HTERT RPE-1 (cell line): Measurements from ENCODE around the gene GRK2.

Experiments used
- in situ Hi-C: fragments of 300-500 bp; cut with MboI; formaldehyde crosslinking; loops from 4 replicates; pipeline ENCODE4 v1.14.3; 2020; ENCODE audit warnings: low sequenced_read_pairs

GRK2 gene

GRCh38 chr11:67280788-67281551 lies 14.7 kb downstream of the GRK2 start:
- in situ Hi-C loops: no loop called here

- in situ Hi-C loops: no loop called here
Measured at GRCh38 chr11:67281552-67282150, 15.4 kb downstream of the GRK2 start.

GRCh38 chr11:67282155-67282875 lies 16.0 kb downstream of the GRK2 start:
- in situ Hi-C loops: no loop called here

- in situ Hi-C loops: no loop called here
Measured at GRCh38 chr11:67282876-67283371, 16.7 kb downstream of the GRK2 start.

GRCh38 chr11:67283481-67283963 lies 17.2 kb downstream of the GRK2 start:
- in situ Hi-C loops: no loop called here

- in situ Hi-C loops: no loop called here
Measured at GRCh38 chr11:67284811-67285540, 18.7 kb downstream of the GRK2 start.

- in situ Hi-C loops: no loop called here
Measured at GRCh38 chr11:67285541-67286498, 19.5 kb downstream of the GRK2 start.

DNA sequence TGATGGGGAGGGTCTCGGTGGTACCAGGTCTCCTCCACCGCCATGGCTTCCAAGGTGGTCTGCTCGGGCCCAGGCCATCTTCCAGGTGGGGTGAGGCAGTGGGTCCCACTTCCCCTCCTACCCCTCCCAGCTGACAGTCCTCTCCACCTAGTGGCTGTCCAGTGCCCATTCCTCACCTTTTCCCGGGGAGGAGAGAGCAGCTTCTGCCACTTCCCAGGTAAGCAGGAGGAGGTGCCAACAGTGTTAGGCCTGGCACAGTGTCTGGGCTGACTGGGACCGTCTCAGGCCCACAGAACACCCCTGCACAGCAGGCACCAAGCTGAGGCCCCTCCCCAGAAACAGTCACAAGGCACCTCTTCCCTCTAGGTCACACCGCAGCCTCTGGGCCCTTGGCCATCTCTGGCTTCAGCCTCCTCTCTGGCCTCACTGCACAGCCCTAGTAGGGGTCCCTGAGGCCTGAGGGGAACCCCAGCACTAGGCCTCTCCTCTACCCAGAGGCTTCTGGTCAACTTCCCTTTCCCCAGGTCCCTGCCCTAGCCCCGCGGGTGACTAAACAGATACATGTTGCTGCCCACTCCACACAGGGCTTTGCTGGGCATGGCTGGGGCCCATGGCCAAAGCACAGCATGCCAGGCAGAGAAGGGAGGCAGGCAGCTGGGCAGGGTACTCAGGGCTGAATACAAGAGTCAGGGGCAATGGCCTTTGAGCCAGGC lies 20.5 kb downstream of the GRK2 start:
- in situ Hi-C loops: no loop called here

- in situ Hi-C loops: no loop called here
Measured at GRCh38 chr11:67287355-67288197, 21.3 kb downstream of the GRK2 start.

DNA sequence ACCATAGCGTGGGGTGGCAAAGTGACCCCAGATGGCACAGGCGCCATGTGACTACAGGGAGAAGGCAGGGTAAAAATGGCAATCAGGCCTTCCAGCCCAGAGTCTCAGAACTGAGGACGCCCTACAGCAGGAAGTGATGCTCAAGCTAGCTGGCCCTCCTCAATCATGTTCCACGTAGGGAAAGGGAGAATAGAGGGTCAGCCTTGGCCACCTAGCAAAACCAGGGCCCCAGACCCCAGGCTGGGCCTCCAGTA lies 21.9 kb downstream of the GRK2 start:
- in situ Hi-C loops: no loop called here

DNA sequence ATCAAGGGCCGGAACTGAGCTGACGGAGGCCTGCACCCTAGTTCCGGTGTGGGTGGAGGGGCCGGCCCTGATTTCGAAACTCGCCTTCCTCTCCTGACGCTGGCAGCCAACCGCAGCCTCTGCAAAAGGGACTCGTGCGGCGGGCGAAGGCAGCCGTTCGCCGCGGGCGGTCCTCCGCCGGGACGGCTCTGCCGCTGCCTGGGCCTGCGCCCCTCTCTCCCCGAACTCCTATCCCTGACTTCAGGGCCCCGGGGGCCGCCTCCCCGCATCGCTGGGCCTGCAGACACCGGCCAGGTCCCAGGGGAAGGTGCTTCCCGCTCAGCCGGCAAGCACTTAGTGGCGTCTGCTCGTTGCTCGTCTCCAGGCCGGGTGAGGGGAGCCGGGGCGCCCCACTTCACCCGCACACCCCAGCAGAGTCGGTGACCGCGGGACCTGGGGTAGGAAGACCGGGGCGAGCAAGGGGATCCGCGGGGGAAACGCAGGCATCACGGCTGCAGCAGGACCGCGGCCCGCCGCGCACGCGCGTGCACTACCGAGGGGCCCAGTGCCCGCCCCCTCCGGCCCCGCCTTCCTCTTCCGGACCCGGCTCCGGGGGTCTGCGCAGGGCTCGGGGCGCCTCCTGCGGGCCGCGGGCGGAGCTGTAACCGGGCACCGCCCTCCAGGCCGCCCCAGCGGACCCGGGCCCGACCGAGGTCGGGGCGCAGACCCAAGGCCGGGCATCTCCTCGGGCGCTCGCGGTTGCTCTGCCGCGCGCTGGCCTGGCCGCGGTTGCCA lies 22.4 kb downstream of the GRK2 start:
- in situ Hi-C loops: no loop called here

DNA sequence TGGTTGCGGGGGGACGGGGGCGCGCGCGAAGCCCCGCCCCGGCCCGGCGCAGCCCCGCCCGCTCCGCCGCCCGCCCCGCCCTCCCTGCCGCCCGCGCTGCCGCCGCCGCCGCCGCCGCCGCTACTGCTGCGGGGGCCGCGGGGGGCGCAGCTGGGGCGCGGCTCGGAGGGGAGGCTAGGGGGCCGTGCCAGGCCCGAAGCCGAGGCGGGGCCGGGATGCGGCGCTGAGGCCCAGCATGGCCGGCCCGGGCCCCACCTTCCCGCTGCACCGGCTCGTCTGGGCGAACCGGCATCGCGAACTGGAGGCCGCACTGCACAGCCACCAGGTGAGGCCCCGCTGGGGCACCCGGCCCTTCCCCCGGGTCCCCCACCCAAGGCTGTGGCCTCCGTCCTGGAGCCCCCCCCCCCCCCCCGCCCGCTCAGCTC lies 23.0 kb downstream of the GRK2 start, which contains the start of gene ANKRD13D:
Gene ANKRD13D, plus strand, starts transcription at position 78 of the 425 bp plus-strand sequence. Its CDS starts 158 bp downstream, at position 236.
- in situ Hi-C loops: no loop called here

- in situ Hi-C loops: no loop called here
Measured at GRCh38 chr11:67289651-67290479, 23.6 kb downstream of the GRK2 start.

DNA sequence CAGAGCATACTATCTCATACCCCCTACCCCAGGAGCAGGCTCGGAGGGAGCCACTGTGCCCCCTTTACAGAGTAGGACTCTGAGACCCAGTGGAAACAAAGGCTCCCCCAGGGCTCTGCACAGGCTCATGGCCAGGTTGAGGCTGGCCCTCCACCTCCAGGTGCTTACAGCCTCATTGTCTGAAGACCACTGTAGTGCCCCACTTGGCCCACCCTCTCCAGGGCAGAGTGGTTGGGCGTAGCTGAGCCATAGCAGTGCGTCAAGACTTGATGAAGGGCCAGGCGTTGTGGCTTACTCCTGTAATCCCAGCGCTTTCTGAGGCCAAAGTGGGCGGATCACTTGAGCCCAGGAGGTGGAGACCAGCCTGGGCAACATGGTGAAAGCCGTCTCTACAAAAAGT lies 24.5 kb downstream of the GRK2 start:
- in situ Hi-C loops: no loop called here

- in situ Hi-C loops: no loop called here
Measured at GRCh38 chr11:67291481-67292381, 25.5 kb downstream of the GRK2 start.

- in situ Hi-C loops: no loop called here
Measured at GRCh38 chr11:67292671-67293070, 26.4 kb downstream of the GRK2 start.
